ENCODE data around the gene MAP1LC3B.

MAP1LC3B gene

GRCh38 chr16:87409781-87410180 lies 17.6 kb downstream of the MAP1LC3B start:
- no peak for ATAC-seq
- TF ChIP-seq GLIS3 (CRISPR knock-in tag; IDR thresholded peaks at IDR 0.05) (no peak), CSRNP3 (CRISPR knock-in tag; IDR thresholded peaks at IDR 0.05) (no peak), TOX (CRISPR knock-in tag; IDR thresholded peaks at IDR 0.05; ENCODE audit: borderline replicate concordance) (no peak), OSR1 (CRISPR knock-in tag; IDR thresholded peaks at IDR 0.05) (no peak), ISL1 (CRISPR knock-in tag; IDR thresholded peaks at IDR 0.05) (no peak), PPARA (CRISPR knock-in tag; IDR thresholded peaks at IDR 0.05; ENCODE audit: borderline replicate concordance) (no peak), TCF4 (CRISPR knock-in tag; IDR thresholded peaks at IDR 0.05; ENCODE audit: borderline replicate concordance) (no peak), CSDC2 (CRISPR knock-in tag; IDR thresholded peaks at IDR 0.05) (no peak), ZC3H10 (CRISPR knock-in tag; IDR thresholded peaks at IDR 0.05) (no peak), ESRRG (CRISPR knock-in tag; IDR thresholded peaks at IDR 0.05) (no peak), ZNF8 (CRISPR knock-in tag; IDR thresholded peaks at IDR 0.05) (no peak)

- TF ChIP-seq BACH2 (CRISPR knock-in tag; IDR thresholded peaks at IDR 0.05; ENCODE audit: borderline replicate concordance) = no peak
- no peak for TF ChIP-seq ZC3H10 (CRISPR knock-in tag; IDR thresholded peaks at IDR 0.05)
- no peak for TF ChIP-seq CREB5 (CRISPR knock-in tag; IDR thresholded peaks at IDR 0.05; ENCODE audit: low read depth)
- no peak for TF ChIP-seq ZNF8 (CRISPR knock-in tag; IDR thresholded peaks at IDR 0.05)
- TF ChIP-seq TOX (CRISPR knock-in tag; IDR thresholded peaks at IDR 0.05; ENCODE audit: borderline replicate concordance) = no peak
- TF ChIP-seq ISL1 (CRISPR knock-in tag; IDR thresholded peaks at IDR 0.05) = no peak
- TF ChIP-seq ESRRG (CRISPR knock-in tag; IDR thresholded peaks at IDR 0.05) = no peak
- no peak for TF ChIP-seq OSR1 (CRISPR knock-in tag; IDR thresholded peaks at IDR 0.05)
- no peak for TF ChIP-seq CSDC2 (CRISPR knock-in tag; IDR thresholded peaks at IDR 0.05)
- no peak for TF ChIP-seq RARB (CRISPR knock-in tag; IDR thresholded peaks at IDR 0.05)
- TF ChIP-seq TSHZ2 (CRISPR knock-in tag; IDR thresholded peaks at IDR 0.05) = no peak
- no peak for TF ChIP-seq SNAI2 (CRISPR knock-in tag; IDR thresholded peaks at IDR 0.05)
- TF ChIP-seq ZNF70 (CRISPR knock-in tag; IDR thresholded peaks at IDR 0.05) = no peak
- no peak for ATAC-seq
Observed at GRCh38 chr16:87410530-87410929, 18.4 kb downstream of the MAP1LC3B start.

- TF ChIP-seq TSHZ2 (CRISPR knock-in tag; IDR thresholded peaks at IDR 0.05) = no peak
Observed at GRCh38 chr16:87410968-87411367, 18.8 kb downstream of the MAP1LC3B start.

GRCh38 chr16:87411375-87412271 lies 19.5 kb downstream of the MAP1LC3B start:
- TF ChIP-seq CSDC2 (CRISPR knock-in tag; IDR thresholded peaks at IDR 0.05) = no peak
- no peak for TF ChIP-seq CREB5 (CRISPR knock-in tag; IDR thresholded peaks at IDR 0.05; ENCODE audit: low read depth)
- TF ChIP-seq TOX (CRISPR knock-in tag; IDR thresholded peaks at IDR 0.05; ENCODE audit: borderline replicate concordance) = no peak
- no peak for TF ChIP-seq ZNF565 (CRISPR knock-in tag; conservative IDR thresholded peaks at IDR 0.05; ENCODE audit: low read depth)
- no peak for TF ChIP-seq ZNF8 (CRISPR knock-in tag; IDR thresholded peaks at IDR 0.05)
- no peak for ATAC-seq

More at GRCh38 chr16:87410968-87411367, 18.8 kb downstream of the MAP1LC3B start:
- no peak for ATAC-seq

Data from SK-N-SH treated with all-trans-retinoic acid at 6 μM for 48 hours (cell line).